GM20000 (cell line): ENCODE data around the gene PRKAR2B.

Source experiments
- DNase-seq: peaks from one replicate; pipeline ENCODE4 v3.0.0; 2012; ENCODE audit warnings: low spot score
- CTCF ChIP-seq: IDR thresholded peaks from 2 replicates; pipeline ENCODE4 v1.5.1; 2012; ENCODE audit warnings: mild to moderate bottlenecking, control low read depth; ENCODE audit errors: extremely low read depth, missing control alignments

The PRKAR2B gene

GRCh38 chr7:107172276-107173032, 127.9 kb downstream of the PRKAR2B start:
- no peak for DNase-seq
- no peak for TF ChIP-seq CTCF

DNA sequence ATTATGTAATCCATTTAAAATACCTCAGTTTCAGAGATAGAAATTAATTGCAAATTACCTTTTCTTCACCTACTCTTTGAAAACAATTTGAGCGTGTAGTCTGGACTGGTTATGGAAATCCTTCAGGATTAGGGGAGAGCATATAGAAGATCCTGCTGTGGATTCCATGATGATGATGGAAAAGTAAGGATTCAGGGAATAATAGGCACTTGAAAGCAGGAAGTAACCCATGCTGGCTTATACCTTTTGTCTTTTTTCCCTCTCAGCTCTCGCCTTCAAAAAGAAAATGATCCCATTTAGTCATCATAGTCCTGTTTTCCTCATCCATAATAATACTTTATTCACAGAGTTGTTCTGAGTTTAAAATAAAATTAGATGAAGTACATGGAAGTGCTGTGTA, 128.7 kb downstream of the PRKAR2B start:
- no peak for TF ChIP-seq CTCF

GRCh38 chr7:107173691-107174406, 129.3 kb downstream of the PRKAR2B start:
- peak; percentile 44 for DNase-seq
- no peak for TF ChIP-seq CTCF

More for the DNA sequence above, 128.7 kb downstream of the PRKAR2B start:
- DNase-seq, result no peak

- no peak for DNase-seq
- no peak for TF ChIP-seq CTCF
Measured at GRCh38 chr7:107179326-107180164, 135.0 kb downstream of the PRKAR2B start.

GRCh38 chr7:107180378-107180777, 135.9 kb downstream of the PRKAR2B start:
- no peak for TF ChIP-seq CTCF
- no peak for DNase-seq

DNA sequence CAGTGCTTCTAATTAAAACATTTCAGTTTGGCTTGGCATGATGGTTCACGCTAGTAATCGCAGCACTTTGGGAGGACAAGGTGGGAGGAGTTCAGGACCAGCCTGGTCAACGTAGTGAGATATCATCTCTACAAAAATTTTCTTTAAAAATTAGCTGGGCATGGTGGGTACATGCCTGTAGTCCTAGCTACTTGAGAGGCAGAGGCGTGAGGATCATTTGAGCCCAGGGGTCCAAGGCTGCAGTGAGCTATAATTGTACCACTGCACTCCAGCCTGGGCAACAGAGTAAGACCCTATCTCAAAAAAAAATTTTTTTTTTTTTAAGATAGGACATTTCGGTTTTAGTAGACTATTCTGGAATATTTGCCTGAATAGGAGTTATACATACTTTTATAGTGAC, 136.7 kb downstream of the PRKAR2B start:
- no peak for DNase-seq
- TF ChIP-seq CTCF, result no peak

- no peak for TF ChIP-seq CTCF
- no peak for DNase-seq
Measured at GRCh38 chr7:107185716-107186115, 141.2 kb downstream of the PRKAR2B start.
